Measurements from ENCODE around the gene ZNHIT6.

ZNHIT6 gene

GRCh38 chr1:85661767-85662166 is 46.5 kb downstream of the ZNHIT6 start:
- no peak overlapping the region for H3K4me3 ChIP-seq (ENCODE audit: low read depth, low read length)
- no peak for TF ChIP-seq CTCF (IDR thresholded peaks at IDR 0.05; ENCODE audit: low read depth, low read length)

GRCh38 chr1:85660541-85660940 is 47.7 kb downstream of the ZNHIT6 start:
- TF ChIP-seq CTCF (IDR thresholded peaks at IDR 0.05; ENCODE audit: low read depth, low read length), result no peak
- no peak overlapping the region for H3K4me3 ChIP-seq (ENCODE audit: low read depth, low read length)

- H3K4me3 ChIP-seq (ENCODE audit: low read depth, low read length), result no peak overlapping the region
- TF ChIP-seq CTCF (IDR thresholded peaks at IDR 0.05; ENCODE audit: low read depth, low read length), result no peak
These were observed 49.1 kb downstream of the ZNHIT6 start for GRCh38 chr1:85659174-85659573.

GRCh38 chr1:85656948-85657347 is 51.3 kb downstream of the ZNHIT6 start:
- no peak for TF ChIP-seq CTCF (IDR thresholded peaks at IDR 0.05; ENCODE audit: low read depth, low read length)
- H3K4me3 ChIP-seq (ENCODE audit: low read depth, low read length), result no peak overlapping the region

GRCh38 chr1:85656256-85656655 is 52.0 kb downstream of the ZNHIT6 start:
- H3K4me3 ChIP-seq (ENCODE audit: low read depth, low read length), result no peak overlapping the region
- no peak for TF ChIP-seq CTCF (IDR thresholded peaks at IDR 0.05; ENCODE audit: low read depth, low read length)

- H3K4me3 ChIP-seq (ENCODE audit: low read depth, low read length), result no peak overlapping the region
- TF ChIP-seq CTCF (IDR thresholded peaks at IDR 0.05; ENCODE audit: low read depth, low read length), result no peak
These were observed 52.9 kb downstream of the ZNHIT6 start for GRCh38 chr1:85655315-85655714.

- no peak for TF ChIP-seq CTCF (IDR thresholded peaks at IDR 0.05; ENCODE audit: low read depth, low read length)
- H3K4me3 ChIP-seq (ENCODE audit: low read depth, low read length), result no peak overlapping the region
These were observed 54.0 kb downstream of the ZNHIT6 start for GRCh38 chr1:85654066-85654782.
